SH-SY5Y (cell line): ENCODE data around the gene SENP5.

Experiments
- GATA2 ChIP-seq: IDR thresholded peaks from 2 replicates; pipeline ENCODE4 v1.6.1; 2011; ENCODE audit warnings: mild to moderate bottlenecking, low read depth, low read length
- GATA3 ChIP-seq: IDR thresholded peaks from 2 replicates; pipeline ENCODE4 v1.6.1; 2011; ENCODE audit warnings: low read depth, mild to moderate bottlenecking, low read length, moderate library complexity

The SENP5 gene, protein sequence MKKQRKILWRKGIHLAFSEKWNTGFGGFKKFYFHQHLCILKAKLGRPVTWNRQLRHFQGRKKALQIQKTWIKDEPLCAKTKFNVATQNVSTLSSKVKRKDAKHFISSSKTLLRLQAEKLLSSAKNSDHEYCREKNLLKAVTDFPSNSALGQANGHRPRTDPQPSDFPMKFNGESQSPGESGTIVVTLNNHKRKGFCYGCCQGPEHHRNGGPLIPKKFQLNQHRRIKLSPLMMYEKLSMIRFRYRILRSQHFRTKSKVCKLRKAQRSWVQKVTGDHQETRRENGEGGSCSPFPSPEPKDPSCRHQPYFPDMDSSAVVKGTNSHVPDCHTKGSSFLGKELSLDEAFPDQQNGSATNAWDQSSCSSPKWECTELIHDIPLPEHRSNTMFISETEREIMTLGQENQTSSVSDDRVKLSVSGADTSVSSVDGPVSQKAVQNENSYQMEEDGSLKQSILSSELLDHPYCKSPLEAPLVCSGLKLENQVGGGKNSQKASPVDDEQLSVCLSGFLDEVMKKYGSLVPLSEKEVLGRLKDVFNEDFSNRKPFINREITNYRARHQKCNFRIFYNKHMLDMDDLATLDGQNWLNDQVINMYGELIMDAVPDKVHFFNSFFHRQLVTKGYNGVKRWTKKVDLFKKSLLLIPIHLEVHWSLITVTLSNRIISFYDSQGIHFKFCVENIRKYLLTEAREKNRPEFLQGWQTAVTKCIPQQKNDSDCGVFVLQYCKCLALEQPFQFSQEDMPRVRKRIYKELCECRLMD

DNA sequence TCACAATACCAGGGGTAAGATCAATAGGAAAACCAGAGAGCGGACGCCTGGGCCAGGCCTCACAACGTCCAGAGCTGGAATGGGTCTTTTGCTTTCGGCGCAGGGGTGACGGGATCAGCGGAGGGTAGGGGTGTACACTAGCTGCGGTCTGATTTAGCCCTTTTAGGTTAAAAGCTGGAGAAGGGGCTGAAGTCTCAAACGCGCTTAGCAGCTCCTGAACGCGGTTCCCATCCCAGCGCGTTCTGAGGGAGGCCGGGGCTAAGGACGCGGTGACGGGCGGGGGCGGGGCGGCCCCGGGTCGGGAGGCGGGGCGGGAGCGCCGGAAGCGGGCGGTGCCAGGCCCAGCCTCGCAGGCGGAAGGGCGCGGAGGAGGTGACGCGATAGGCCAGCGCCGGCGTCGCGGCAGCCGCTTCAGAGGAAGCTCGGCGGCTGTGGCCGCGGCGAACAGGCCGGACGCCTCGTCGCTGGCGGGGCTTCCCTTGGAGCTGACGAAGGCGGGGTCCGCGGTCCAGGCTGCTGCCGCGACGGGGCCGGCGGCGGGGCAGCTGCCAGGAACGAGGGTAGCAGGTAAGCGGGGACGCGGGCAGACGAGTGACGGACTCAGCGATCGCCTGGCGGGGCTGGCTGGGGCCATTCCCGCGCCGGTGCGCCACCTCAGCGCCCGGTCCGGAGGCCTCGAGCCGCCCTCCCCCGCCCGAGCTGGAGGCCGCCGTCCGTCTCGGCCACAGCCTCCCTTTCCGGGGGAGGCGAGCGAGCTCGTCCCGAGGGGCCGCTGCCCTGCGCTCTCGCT lies at the start of gene SENP5:
Gene SENP5, plus strand, starts transcription at position 414 of the 790 bp plus-strand sequence. CDS start 17,262 bp downstream, outside the sequence.
- no peak for TF ChIP-seq GATA2
- no peak for TF ChIP-seq GATA3

DNA sequence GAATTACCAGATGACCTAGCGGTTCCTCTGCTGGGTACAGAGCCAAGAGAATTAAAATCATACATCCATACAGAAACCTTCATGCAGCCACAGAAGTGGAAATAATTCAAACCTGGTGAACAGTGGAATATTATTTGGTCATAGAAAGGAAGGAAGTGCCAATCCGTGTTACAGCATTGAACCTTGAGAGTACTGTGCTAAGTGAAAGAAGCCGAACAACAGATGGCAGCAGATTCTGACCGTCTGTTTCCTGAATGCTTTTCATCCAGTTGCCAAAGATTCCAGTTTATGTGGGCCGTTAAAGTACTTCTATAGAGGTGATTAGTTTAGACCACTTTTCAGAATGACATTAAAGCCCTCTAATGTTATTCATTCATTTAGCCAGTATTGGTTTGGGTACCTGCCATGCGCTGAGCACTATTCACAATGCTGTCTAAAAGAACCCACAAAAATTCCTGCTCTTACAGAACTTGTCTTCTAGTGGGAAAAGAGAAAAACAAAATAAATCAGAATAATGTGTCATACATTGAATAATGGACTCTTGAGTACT lies 45.8 kb upstream of the SENP5 start:
- no peak for TF ChIP-seq GATA2
- no peak for TF ChIP-seq GATA3

DNA sequence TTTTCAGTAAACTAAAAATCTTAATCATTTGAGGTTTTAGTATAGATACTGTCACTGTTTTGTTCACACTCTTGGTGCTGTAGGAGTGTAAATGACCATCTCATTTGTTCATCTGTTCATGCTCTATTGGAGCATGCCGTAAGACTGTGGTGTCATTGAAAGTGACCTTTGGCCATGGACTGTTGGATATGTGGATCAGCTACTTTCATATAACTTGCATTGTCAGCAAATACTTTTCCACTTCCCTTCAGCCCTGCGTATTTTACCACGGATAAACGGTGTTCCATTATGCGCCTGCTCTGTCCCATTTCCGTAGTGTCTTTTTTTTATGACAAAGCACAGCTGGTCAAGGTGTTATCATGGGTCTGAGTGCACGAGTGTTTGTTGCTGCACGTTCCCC lies 32.6 kb upstream of the SENP5 start:
- no peak for TF ChIP-seq GATA3
- TF ChIP-seq GATA2, result no peak

DNA sequence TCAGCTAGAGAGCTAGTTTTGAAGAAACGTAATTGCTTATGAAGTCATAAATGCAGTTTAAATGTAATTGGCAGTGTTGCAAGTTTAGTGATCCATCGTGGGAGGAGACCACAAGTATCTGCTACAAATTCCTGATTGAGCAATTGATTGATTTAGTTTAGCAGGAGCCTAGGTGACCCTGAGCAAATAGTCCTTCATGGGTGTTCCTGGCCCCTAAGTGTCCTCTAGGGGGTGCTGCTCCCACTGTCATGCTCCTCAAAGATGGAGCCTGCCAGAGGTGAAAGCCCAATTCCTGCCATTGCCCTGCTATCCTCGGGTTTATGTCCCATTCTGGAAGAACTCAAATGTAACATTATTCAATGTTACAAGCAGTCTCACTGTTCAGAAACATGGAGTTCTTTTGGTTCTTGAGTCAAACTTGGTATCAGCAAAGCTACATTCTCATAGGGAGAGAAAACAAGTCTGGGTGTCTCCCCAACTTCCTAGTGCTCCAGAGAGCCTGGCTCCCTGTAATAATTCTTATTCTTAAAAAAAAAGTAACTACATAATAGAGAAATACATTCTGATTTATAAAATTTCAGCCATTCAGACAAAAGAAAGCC lies 29.8 kb upstream of the SENP5 start:
- TF ChIP-seq GATA2, result no peak
- no peak for TF ChIP-seq GATA3

DNA sequence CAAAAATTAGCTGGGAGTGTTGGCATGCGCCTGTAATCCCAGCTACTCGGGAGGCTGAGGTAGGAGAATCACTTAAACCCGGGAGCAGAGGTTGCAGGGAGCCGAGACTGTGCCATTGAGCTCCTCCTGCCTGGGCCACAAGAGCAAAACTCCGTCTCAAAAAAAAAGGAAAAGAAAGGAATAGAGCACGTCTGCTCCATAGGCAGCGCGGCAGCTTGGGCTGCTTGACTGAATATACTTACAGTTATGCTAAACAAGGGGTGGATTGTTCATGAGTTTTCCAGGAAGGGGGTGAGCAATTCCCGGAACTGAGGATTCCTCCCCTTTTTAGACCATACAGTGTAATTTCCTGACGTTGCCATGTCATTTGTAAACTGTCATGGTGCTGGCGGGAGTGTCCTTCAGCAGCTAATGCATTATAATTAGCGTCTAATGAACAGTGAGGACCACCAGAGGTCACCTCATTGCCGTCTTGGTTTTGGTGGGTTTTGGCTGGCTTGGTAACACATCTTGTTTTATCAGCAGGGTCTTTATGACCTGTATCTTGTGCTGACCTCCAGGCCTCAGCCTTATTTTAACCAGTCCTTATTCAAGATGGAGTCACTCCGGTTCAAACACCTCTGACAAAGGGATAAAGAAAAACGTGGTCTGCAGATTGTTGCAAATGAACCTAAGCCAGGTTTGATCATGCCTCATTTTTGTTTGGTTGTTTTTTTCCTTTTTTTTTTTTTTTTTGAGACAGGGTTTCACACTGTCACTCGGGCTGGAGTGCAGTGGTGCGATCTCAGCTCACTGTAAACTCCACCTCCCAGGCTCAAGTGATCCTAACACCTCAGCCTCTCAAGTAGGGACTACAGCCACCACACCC lies 24.9 kb upstream of the SENP5 start:
- TF ChIP-seq GATA3, result no peak
- TF ChIP-seq GATA2, result no peak

DNA sequence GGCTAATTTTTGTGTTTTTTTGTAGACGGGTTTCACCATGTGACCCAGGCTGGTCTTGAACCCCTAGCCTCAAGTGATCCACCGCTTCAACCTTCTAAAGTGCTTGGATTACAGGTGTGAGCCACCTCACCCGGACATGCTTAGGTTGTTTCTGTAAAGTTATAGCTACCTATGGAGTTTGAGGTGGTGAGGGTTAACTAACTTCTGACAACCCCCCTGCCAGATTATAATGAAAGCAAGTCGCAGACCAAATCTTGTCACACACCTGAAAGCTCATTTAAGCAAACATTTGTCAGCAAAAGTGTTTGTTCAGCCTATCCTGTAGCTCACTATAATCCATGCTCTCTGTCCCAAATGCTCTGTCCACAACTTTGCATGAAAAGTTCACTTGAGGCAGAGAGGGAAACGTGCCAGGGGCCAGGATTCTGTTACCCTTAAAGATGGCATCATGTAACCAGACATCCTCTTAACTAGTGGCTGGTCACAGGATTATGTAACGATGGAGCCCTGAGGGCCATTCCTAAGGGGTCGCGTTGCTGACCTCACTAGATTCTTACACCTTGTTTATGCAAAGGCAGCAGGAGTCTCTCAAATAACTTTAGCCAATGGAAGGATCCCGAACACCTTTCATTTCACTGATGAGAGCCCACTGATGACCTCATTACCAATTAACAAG lies 24.1 kb upstream of the SENP5 start:
- TF ChIP-seq GATA3, result no peak
- no peak for TF ChIP-seq GATA2

DNA sequence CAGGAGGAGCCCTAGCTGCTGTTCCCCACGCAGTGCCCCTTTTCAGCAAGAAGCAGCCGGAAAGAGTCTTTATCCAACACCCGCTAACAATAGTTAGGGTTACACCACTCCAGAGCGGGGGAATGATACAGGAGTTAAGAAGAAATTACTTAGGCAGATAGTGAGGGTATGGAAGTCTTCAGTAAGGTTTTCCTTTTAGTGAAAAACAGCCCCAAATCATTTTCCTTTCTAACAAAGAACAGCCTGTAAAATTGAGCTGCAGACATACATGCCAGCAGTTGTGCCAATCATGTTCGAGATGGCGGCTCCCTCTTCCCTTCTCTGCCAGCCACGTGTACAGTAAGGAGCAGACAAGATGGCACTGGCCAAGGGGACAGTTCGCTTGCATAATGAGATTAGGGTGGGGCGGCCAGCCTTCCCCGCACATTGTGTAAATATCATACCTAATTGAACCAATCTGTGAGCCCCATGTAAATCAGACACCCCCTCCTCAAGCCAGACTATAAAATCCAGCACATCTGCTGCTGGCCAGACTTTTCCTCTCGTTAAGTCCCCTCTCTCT lies 18.5 kb upstream of the SENP5 start:
- TF ChIP-seq GATA3 (no peak), GATA2 (no peak)

DNA sequence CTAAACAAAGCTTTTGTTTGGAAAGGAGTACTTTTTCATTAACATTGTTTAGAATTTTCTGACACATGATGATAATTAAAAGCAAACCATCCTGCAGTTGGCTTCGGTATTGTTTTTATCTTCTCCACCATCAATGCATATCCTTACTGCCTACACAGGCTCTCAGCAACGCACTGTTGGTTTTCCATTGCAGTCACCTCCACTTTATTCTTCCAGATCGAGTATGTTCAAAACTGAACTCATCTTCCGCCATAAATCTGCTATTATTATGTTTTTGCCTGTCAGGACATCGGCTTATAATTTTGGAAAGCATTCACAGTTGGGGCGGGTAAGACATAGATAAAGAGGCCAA lies 589 bp upstream of the SENP5 start:
- peak; percentile 89 for TF ChIP-seq GATA2
- TF ChIP-seq GATA3, result peak; percentile 77

DNA sequence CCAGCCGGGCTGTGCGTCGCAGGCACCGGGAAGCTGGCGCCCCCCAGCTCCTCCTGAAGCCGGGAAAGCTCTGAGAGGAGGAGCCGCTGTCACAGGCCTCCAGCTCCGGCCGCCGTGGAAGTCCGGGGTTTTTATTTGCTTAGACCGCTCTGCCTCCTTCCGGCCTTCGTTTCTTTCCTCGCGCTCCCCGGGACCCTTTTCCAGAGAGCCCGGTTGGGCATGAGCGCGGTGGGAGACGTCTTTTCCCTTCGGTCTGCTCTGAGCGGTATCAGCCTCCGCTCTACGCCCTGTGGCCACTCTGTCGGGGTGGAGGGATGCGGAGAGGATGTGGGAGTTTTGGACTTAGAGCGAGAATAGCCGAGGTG lies 559 bp downstream of the SENP5 start:
- TF ChIP-seq GATA2 (no peak), GATA3 (no peak)

DNA sequence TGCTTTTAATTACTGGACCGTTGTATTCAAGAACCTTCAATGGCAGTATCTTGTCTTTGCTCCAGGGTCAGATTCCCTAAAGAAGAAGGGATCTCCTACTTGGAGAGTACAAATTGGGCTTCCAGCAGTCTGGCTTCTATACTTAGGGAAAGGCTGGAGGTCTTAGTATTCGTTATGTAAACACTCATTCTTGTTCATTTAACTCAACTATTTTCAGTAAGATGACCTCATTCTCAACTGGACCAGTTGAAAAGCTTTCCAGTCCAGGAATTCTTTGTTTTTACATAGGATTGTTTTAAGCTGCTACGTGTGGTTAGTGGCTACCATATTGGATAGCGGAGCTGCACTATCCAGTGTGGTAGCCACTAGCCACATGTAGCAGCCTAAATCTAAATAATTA lies 4.6 kb downstream of the SENP5 start:
- TF ChIP-seq GATA2 (no peak), GATA3 (no peak)

DNA sequence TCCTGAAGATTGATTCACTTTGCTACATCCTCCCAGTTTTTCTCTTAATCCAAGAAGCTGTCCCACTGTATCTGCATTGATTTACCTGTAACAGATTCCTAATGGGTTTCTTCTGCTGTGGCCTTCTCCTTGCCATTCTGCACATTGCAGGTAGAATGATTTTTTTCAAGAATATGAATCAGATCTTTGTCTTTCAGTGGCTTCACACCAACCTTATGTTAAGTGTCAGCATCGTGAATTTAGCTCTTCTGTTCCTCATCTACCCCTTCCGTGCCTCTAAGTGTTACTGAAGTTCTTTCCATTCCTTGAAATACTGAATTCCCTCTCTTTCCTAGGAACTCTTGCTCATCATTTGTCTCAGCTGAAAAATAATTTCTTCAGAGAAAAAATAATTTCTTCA lies 7.5 kb downstream of the SENP5 start:
- no peak for TF ChIP-seq GATA2
- no peak for TF ChIP-seq GATA3

DNA sequence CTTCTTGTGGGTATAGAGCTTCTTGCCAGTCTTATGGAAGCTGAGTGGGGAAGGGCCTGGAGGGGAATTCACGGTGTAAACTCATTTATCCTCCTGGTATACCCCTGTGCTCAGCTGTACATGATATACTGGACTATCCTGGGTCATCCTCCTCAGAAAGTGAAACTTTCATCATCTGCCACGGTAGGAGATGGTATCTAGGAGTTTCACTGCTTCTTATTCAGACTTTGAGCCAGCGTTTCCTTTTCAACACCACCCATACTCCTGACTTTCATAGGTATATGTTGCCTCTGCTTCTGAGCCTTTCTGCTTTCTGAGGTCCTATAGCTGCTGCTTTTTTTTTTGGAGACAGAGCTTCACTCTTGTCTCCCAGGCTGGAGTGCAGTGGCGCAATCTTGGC lies 15.6 kb downstream of the SENP5 start:
- no peak for TF ChIP-seq GATA3
- TF ChIP-seq GATA2, result no peak

DNA sequence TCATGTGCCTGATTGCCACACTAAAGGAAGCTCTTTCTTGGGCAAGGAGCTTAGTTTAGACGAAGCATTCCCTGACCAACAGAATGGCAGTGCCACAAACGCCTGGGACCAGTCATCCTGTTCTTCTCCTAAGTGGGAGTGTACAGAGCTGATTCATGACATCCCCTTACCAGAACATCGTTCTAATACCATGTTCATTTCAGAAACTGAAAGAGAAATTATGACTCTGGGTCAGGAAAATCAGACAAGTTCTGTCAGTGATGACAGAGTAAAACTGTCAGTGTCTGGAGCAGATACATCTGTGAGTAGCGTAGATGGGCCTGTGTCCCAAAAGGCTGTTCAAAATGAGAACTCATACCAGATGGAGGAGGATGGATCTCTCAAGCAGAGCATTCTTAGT lies 18.4 kb downstream of the SENP5 start:
- no peak for TF ChIP-seq GATA2
